ENCODE data around the gene ZC3H13.

The ZC3H13 gene

GRCh38 chr13:45926741-45927140 is 125.8 kb downstream of the ZC3H13 start:
- Histone ChIP-seq H3K4me3 (replicated peaks; ENCODE audit: insufficient read depth, low read length) (no peak overlapping the region), H3K27ac (replicated peaks) (no peak overlapping the region), H3K27me3 (ENCODE audit: insufficient read depth, poor library complexity, severe bottlenecking) (no peaks in the 10 kb centered on the region)
- DNase-seq (ENCODE audit: low read depth in 1 of 2, low spot score in 1 of 2) = no peak
- no peak for TF ChIP-seq POLR2AphosphoS5 (IDR thresholded peaks at IDR 0.05; ENCODE audit: low read depth)
- no peak for TF ChIP-seq GABPA (IDR thresholded peaks at IDR 0.05; ENCODE audit: low read depth)
- TF ChIP-seq, protein P1, sequence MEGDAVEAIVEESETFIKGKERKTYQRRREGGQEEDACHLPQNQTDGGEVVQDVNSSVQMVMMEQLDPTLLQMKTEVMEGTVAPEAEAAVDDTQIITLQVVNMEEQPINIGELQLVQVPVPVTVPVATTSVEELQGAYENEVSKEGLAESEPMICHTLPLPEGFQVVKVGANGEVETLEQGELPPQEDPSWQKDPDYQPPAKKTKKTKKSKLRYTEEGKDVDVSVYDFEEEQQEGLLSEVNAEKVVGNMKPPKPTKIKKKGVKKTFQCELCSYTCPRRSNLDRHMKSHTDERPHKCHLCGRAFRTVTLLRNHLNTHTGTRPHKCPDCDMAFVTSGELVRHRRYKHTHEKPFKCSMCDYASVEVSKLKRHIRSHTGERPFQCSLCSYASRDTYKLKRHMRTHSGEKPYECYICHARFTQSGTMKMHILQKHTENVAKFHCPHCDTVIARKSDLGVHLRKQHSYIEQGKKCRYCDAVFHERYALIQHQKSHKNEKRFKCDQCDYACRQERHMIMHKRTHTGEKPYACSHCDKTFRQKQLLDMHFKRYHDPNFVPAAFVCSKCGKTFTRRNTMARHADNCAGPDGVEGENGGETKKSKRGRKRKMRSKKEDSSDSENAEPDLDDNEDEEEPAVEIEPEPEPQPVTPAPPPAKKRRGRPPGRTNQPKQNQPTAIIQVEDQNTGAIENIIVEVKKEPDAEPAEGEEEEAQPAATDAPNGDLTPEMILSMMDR (IDR thresholded peaks at IDR 0.05; ENCODE audit: insufficient read depth, low read length) = no peak
- no peak for TF ChIP-seq SPI1 (IDR thresholded peaks at IDR 0.05; ENCODE audit: borderline replicate concordance, low read depth)
- TF ChIP-seq, protein P2, sequence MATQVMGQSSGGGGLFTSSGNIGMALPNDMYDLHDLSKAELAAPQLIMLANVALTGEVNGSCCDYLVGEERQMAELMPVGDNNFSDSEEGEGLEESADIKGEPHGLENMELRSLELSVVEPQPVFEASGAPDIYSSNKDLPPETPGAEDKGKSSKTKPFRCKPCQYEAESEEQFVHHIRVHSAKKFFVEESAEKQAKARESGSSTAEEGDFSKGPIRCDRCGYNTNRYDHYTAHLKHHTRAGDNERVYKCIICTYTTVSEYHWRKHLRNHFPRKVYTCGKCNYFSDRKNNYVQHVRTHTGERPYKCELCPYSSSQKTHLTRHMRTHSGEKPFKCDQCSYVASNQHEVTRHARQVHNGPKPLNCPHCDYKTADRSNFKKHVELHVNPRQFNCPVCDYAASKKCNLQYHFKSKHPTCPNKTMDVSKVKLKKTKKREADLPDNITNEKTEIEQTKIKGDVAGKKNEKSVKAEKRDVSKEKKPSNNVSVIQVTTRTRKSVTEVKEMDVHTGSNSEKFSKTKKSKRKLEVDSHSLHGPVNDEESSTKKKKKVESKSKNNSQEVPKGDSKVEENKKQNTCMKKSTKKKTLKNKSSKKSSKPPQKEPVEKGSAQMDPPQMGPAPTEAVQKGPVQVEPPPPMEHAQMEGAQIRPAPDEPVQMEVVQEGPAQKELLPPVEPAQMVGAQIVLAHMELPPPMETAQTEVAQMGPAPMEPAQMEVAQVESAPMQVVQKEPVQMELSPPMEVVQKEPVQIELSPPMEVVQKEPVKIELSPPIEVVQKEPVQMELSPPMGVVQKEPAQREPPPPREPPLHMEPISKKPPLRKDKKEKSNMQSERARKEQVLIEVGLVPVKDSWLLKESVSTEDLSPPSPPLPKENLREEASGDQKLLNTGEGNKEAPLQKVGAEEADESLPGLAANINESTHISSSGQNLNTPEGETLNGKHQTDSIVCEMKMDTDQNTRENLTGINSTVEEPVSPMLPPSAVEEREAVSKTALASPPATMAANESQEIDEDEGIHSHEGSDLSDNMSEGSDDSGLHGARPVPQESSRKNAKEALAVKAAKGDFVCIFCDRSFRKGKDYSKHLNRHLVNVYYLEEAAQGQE (IDR thresholded peaks at IDR 0.05; ENCODE audit: insufficient replicate concordance, low read depth) = no peak

DNA sequence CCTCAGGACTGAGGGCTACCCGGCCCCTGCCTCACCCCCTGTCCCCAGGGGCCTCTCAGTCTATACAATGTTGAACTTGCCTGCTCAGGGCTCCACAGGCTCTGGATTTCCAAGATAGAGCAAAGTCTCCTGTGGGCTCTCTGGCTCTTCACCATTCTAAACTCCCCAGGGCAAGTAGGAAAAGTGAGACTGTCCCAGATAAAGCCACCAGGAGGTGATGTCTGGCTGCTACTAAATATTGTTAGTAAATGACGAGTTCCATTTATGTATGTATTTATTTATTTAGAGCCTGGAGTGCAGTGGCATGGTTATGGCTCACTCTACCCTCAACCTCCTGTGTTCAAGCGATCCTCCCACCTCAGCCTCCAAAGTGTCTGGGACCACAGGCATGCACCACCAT is 127.4 kb downstream of the ZC3H13 start:
- no peak for TF ChIP-seq SPI1 (IDR thresholded peaks at IDR 0.05; ENCODE audit: borderline replicate concordance, low read depth)
- TF ChIP-seq GABPA (IDR thresholded peaks at IDR 0.05; ENCODE audit: low read depth) = no peak
- TF ChIP-seq, protein P2 (IDR thresholded peaks at IDR 0.05; ENCODE audit: insufficient replicate concordance, low read depth) = no peak
- TF ChIP-seq, protein P1 (IDR thresholded peaks at IDR 0.05; ENCODE audit: insufficient read depth, low read length) = no peak
- no peak for TF ChIP-seq POLR2AphosphoS5 (IDR thresholded peaks at IDR 0.05; ENCODE audit: low read depth)
- DNase-seq (ENCODE audit: low read depth in 1 of 2, low spot score in 1 of 2) = no peak
- no peak overlapping the region for H3K27ac ChIP-seq (replicated peaks)

DNA sequence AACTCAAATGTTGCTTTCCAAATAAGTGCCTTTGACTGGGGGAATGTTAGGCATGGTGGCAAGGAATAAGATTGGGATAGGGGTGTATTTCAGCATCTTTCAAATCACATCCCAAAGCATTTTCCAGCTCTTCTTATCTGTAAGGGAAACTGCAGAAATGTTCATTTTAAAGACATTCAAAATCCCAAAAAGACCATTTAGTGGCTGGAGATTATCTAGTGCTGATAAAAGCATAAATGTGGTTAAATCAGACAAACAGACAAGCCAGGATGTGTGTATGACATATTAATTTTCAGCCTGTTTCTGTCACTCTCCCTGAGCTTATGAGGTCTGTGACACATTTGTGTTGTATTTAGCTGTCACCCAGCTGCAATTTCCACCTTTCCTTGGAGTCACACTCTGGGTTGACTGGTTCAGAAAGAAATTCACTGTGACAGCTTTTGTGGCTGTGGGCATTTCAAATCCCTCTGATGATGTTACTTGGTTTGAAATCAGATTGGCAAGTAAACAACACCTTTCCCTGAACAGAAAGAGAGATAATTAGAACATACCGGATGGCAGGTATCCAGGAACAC is 131.3 kb downstream of the ZC3H13 start:
- TF ChIP-seq, protein P1 (IDR thresholded peaks at IDR 0.05; ENCODE audit: insufficient read depth, low read length) = no peak
- TF ChIP-seq SPI1 (IDR thresholded peaks at IDR 0.05; ENCODE audit: borderline replicate concordance, low read depth) (no peak), GABPA (IDR thresholded peaks at IDR 0.05; ENCODE audit: low read depth) (no peak), POLR2AphosphoS5 (IDR thresholded peaks at IDR 0.05; ENCODE audit: low read depth) (no peak)
- TF ChIP-seq, protein P2 (IDR thresholded peaks at IDR 0.05; ENCODE audit: insufficient replicate concordance, low read depth) = no peak
- H3K27me3 ChIP-seq (ENCODE audit: insufficient read depth, poor library complexity, severe bottlenecking) = no peaks in the 10 kb centered on the region
- H3K4me3 ChIP-seq (replicated peaks; ENCODE audit: insufficient read depth, low read length) = no peak overlapping the region

More for the DNA sequence above, 127.4 kb downstream of the ZC3H13 start:
- no peak overlapping the region for H3K4me3 ChIP-seq (replicated peaks; ENCODE audit: insufficient read depth, low read length)
- H3K27me3 ChIP-seq (ENCODE audit: insufficient read depth, poor library complexity, severe bottlenecking) = no peaks in the 10 kb centered on the region

More for the DNA sequence above, 131.3 kb downstream of the ZC3H13 start:
- DNase-seq (ENCODE audit: low read depth in 1 of 2, low spot score in 1 of 2) = no peak
- no peak overlapping the region for H3K27ac ChIP-seq (replicated peaks)
